Nephron (organoid): ENCODE measurements around the gene CDKN2B-AS1.

Source experiments
- H3K27ac Mint-ChIP-seq, 3 experiments: 2 replicates each; pipeline ENCODE4 v1.8.0; 2020; ENCODE audit warnings: mixed read lengths in 3 of 3, mild to moderate bottlenecking in 2 of 3, moderate library complexity in 1 of 3
- H3K27me3 Mint-ChIP-seq: 2 replicates; pipeline ENCODE4 v1.8.0; 2021; ENCODE audit warnings: low read depth, mild to moderate bottlenecking, moderate library complexity, mixed read lengths
- H3K36me3 Mint-ChIP-seq: 2 replicates; pipeline ENCODE4 v1.8.0; 2020; ENCODE audit warnings: low read depth, mixed read lengths
- H3K4me1 Mint-ChIP-seq: 2 replicates; pipeline ENCODE4 v1.8.0; 2020; ENCODE audit warnings: mixed read lengths
- H3K4me3 Mint-ChIP-seq, 3 experiments: 2 replicates each; pipeline ENCODE4 v1.8.0; 2020; ENCODE audit warnings: mild to moderate bottlenecking in 3 of 3, mixed read lengths in 3 of 3, moderate library complexity in 2 of 3
- H3K9me3 Mint-ChIP-seq: 2 replicates; pipeline ENCODE4 v1.8.0; 2020; ENCODE audit warnings: mixed read lengths
- CTCF ChIP-seq, 3 experiments: fragments of 200-600 bp; sonication (generic); IDR thresholded peaks; one replicate each; pipeline ENCODE4 v1.5.0; 2021; ENCODE audit warnings: antibody characterized with exemption in 3 of 3; ENCODE audit not compliant: unreplicated experiment in 3 of 3

CDKN2B-AS1 gene

GRCh38 chr9:22098643-22099332 lies 104.2 kb downstream of the CDKN2B-AS1 start:
- no peak overlapping the region for H3K4me3 Mint-ChIP-seq
- H3K9me3 Mint-ChIP-seq: no peaks in the 10 kb centered on the region
- no peak overlapping the region for H3K27ac Mint-ChIP-seq
- H3K27me3 Mint-ChIP-seq: no peaks in the 10 kb centered on the region
- TF ChIP-seq CTCF (IDR thresholded peaks at IDR 0.05; ENCODE audit: unreplicated experiment in 3 of 3): no peak
- no peaks in the 10 kb centered on the region for H3K36me3 Mint-ChIP-seq
- H3K4me1 Mint-ChIP-seq: no peaks in the 10 kb centered on the region

DNA sequence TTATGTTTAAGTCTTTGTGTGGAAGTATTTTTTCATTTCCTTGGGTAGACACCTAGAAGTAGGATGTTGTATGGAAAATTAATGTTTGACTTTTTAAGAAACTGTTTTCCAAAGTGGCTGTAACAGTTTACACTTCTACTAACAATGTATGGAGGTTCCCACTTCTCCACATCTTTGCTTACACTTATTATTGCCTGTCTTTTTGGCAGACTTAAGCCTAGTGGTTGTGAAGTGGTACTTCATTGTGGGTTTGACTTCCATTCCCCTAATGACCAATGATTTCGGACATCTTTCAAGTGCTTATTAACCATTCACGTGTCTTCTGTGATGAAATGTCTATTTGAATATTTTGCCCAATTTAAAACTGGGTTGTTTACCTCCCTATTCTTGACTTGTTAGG lies 106.0 kb downstream of the CDKN2B-AS1 start:
- Mint-ChIP-seq H3K27me3 (no peaks in the 10 kb centered on the region), H3K36me3 (no peaks in the 10 kb centered on the region)
- TF ChIP-seq CTCF (IDR thresholded peaks at IDR 0.05; ENCODE audit: unreplicated experiment in 3 of 3): no peak

DNA sequence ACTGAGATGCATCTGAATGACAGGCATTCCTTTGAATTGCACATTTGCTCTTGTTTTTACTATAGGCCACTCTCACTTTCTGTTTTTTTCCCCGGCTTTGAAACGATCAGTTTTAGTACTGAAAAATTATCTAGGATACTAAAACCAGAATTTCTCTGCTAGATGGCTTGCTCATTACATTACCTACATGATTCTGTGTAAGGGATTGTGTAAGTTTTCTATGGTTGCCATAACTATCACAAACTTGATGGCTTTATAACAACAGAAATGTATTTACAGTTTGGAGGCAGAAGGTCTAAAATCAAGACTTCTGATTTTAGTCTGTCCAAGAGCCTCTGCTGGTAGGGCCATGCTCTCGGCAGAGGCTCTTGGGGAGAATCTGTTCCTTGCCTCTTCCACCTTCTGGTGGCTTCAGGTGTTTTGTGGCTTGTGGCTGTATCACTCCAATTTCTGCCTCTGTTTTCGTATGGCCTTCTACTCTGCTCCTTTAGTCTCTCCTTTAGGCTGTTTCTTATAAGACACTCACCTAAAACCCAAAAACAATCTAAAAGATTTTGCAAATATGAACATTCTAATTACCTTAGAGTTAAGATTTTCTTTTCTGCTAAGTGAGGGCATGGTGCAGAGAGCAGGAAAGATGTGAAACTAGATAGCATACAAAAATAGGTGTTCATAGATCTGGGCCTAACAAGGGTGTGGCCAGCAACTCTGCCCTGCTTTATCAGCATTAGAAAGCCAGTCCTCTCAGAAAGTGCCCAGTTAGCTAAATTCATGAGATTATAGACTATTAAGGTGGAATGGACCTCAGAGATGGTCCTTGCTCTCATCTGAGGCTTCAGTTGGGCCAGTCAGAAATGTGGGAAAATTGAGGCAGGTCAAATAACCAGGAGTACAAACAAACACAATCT lies 107.8 kb downstream of the CDKN2B-AS1 start:
- Mint-ChIP-seq H3K36me3 (no peaks in the 10 kb centered on the region), H3K27me3 (no peaks in the 10 kb centered on the region), H3K9me3 (no peaks in the 10 kb centered on the region), H3K4me1 (no peaks in the 10 kb centered on the region), H3K4me3 (no peak overlapping the region), H3K27ac (no peak overlapping the region)
- TF ChIP-seq CTCF (IDR thresholded peaks at IDR 0.05; ENCODE audit: unreplicated experiment in 3 of 3): no peak

More for the DNA sequence above, 106.0 kb downstream of the CDKN2B-AS1 start:
- Mint-ChIP-seq H3K4me3 (no peak overlapping the region), H3K4me1 (no peaks in the 10 kb centered on the region), H3K27ac (no peak overlapping the region), H3K9me3 (no peaks in the 10 kb centered on the region)

DNA sequence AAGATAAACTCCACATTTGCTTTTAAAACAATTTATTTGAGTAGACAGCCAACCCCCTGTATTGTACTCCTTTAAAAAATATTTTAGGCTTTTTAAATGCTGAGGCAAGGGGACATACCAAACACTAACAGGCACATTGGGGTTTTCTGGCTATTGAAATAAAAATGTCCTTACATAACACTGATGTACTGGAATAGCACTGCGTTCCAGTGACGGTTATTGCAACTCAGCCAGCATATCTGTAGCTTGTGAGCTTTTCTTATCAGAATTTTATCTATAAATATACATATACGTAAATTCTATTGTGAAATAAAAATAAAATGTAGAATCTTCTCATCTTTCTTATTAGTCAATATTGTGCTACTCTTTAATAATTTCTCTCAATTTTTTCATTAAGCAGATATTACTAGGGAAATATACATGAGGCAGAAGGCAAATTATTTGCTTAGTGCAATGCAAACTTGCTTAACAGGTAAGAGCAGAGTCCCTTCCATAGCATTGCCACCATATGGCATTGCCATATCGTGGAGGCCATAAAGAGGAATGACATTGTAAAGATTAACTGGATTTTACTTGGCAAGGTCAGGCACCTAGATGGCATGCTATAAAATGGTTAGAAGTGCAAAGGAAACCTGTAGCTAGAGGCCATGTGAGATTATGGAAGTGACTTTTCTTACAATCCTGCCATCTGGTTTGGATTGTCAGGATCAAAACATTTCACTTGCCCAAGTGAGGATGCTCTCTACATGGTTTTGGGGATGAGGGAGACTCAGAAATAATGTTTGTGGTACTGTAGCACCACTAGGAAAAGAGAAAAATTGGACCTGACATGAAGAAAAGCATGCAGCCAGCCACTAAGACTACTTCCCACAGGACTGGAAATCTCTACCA lies 109.3 kb downstream of the CDKN2B-AS1 start:
- H3K4me3 Mint-ChIP-seq: no peak overlapping the region
- no peaks in the 10 kb centered on the region for H3K4me1 Mint-ChIP-seq
- H3K27me3 Mint-ChIP-seq: no peaks in the 10 kb centered on the region
- no peak overlapping the region for H3K27ac Mint-ChIP-seq
- TF ChIP-seq CTCF (IDR thresholded peaks at IDR 0.05; ENCODE audit: unreplicated experiment in 3 of 3): no peak
- H3K9me3 Mint-ChIP-seq: no peaks in the 10 kb centered on the region
- no peaks in the 10 kb centered on the region for H3K36me3 Mint-ChIP-seq

- no peak for TF ChIP-seq CTCF (IDR thresholded peaks at IDR 0.05; ENCODE audit: unreplicated experiment in 3 of 3)
- H3K36me3 Mint-ChIP-seq: no peaks in the 10 kb centered on the region
These were observed 110.6 kb downstream of the CDKN2B-AS1 start for GRCh38 chr9:22105005-22105722.

More at GRCh38 chr9:22105005-22105722, 110.6 kb downstream of the CDKN2B-AS1 start:
- Mint-ChIP-seq H3K9me3 (no peaks in the 10 kb centered on the region), H3K4me3 (no peak overlapping the region), H3K4me1 (no peaks in the 10 kb centered on the region), H3K27me3 (no peaks in the 10 kb centered on the region), H3K27ac (no peak overlapping the region)
